K562 (cell line): ENCODE measurements around the gene SLC35G6. TPM values are rescaled to one million over a fixed set of nuclear protein-coding genes. Genes with fewer than 3 reads are reported as not detected.

Experiments used
- L3MBTL2 ChIP-seq: fragments of 450-650 bp; IDR thresholded peaks from 2 replicates; pipeline ENCODE4 v1.6.1; 2016; ENCODE audit warnings: mild to moderate bottlenecking, moderate library complexity
- MCM3 ChIP-seq: fragments of 450-650 bp; IDR thresholded peaks from 2 replicates; pipeline ENCODE4 v1.6.1; 2016
- MTF1 ChIP-seq: fragments of 250-450 bp; sonication (Bioruptor Pico); IDR thresholded peaks from 2 replicates; pipeline ENCODE4 v1.9.0; 2021; ENCODE audit warnings: moderate library complexity, mild to moderate bottlenecking, inconsistent platforms, borderline replicate concordance
- NFIC ChIP-seq: fragments of 450-650 bp; IDR thresholded peaks from 2 replicates; pipeline ENCODE4 v1.6.1; 2017; ENCODE audit warnings: mild to moderate bottlenecking, inconsistent platforms
- RBM15 ChIP-seq: fragments of 200-400 bp; formaldehyde crosslinking; IDR thresholded peaks from 2 replicates; pipeline ENCODE4 v1.6.1; 2018; ENCODE audit warnings: mild to moderate bottlenecking, low read length, moderate library complexity; ENCODE audit not compliant: insufficient read depth
- RBM17 ChIP-seq: fragments of 200-400 bp; formaldehyde crosslinking; IDR thresholded peaks from 2 replicates; pipeline ENCODE4 v1.6.1; 2017; ENCODE audit warnings: low read depth, mild to moderate bottlenecking, low read length, borderline replicate concordance
- YY1 ChIP-seq, 3 experiments: IDR thresholded peaks; 2 replicates each; pipeline ENCODE4 v1.6.1; 2011; ENCODE audit warnings: low read length in 2 of 3, mild to moderate bottlenecking in 2 of 3, moderate library complexity in 2 of 3, borderline replicate concordance in 1 of 3, control low read depth in 1 of 3, low read depth in 1 of 3; ENCODE audit not compliant: insufficient read depth in 3 of 3, insufficient replicate concordance in 2 of 3, control insufficient read depth in 1 of 3, insufficient read length in 1 of 3; ENCODE audit errors: extremely low read depth in 1 of 3
- ZNF347 ChIP-seq: fragments of 450-650 bp; formaldehyde crosslinking; IDR thresholded peaks from 2 replicates; pipeline ENCODE4 v1.4.0; 2020; ENCODE audit warnings: low read depth, mild to moderate bottlenecking, moderate library complexity
- polyA plus RNA-seq, 8 experiments: library from polyadenylated mRNA; depleted of rRNA in 4 of 8; stranded (reverse) in 5 of 8; unstranded in 3 of 8; fragments of >200 nt; fragmentation: Nextera tagmentation in 2 of 8; fragmentation: Illumina TruSeq in 1 of 8; extraction: Ambion mirVana in 2 of 8; extraction: Trizol in 1 of 8; gene quantifications; 2 replicates each; pipeline versions ENCODE4 v1.2.1 to v1.2.3, GENCODE V29; 2011 to 2014; ENCODE audit warnings: inconsistent platforms in 1 of 8, missing spikeins in 1 of 8
- total RNA-seq, 7 experiments: library from RNA; depleted of rRNA in 6 of 7; stranded (reverse); fragments of >200 nt in 6 of 7; fragmentation: Illumina TruSeq in 2 of 7; extraction: Trizol in 2 of 7; gene quantifications; 2 replicates each; pipeline versions ENCODE4 v1.2.1 to v1.2.3, GENCODE V29; 2011 to 2021; ENCODE audit warnings: low replicate concordance in 1 of 7
- TF ChIP-seq, protein P1 (sequence below): fragments of 450-650 bp; IDR thresholded peaks from 2 replicates; pipeline ENCODE4 v1.6.1; 2018; ENCODE audit warnings: mild to moderate bottlenecking, low read depth; ENCODE audit not compliant: partially characterized antibody
- TF ChIP-seq, protein P2 (sequence below): sonication (generic); formaldehyde crosslinking; IDR thresholded peaks from 2 replicates; pipeline ENCODE4 v1.8.0; 2022; ENCODE audit warnings: mild to moderate bottlenecking, missing genetic modification reagents, borderline replicate concordance
- TF ChIP-seq, protein P3 (sequence below): fragments of 450-650 bp; IDR thresholded peaks from 2 replicates; pipeline ENCODE4 v1.6.1; 2016; ENCODE audit warnings: low read depth, mild to moderate bottlenecking, moderate library complexity

Gene SLC35G6
- total and polyA plus RNA-seq, 9 of the 15 experiments (the other 6 are each of a cell fraction or from before 2014, with no cell fraction given), result not detected

DNA sequence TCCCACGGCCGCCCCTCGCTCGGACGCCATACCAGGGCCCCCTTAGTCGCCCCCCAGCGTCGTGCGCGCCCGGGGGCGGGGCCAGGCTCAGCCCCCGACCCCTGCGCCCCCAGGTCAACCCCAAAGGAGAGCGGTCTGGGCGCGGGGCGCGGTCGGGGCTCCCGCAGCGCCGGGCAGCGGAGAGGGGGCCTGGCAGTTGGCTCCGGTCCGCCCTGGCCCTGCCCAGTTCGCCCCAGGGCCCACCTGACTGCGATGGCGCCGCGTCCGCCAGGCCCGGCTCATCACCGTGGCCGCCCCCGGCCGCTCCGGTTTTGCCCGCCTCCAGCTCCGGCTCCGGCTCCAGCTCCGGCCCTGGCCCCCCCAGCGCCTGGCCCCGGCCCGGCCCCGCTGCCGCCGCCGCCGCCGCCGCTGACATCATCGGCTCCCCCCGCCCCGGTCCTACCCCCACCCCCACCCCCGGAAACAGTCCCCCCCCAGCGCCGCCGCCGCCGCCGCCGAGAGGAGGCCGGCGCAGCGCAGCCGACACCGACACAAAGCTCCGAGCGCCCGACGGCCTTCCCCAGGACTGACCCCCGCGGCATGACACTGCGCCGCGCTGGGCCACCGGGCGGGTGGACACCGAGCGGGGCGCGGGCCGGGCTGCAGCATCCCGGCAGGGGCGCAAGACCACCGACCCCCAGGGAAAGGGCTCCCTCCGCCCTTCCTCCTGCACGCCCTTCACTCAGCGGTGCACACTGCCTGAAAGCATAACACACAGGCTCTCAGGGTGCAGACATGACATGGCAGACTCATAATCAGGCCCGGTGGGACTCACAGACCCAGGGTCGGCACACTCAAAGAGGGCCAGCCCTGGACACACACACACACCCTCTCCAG, 1.8 kb upstream of the SLC35G6 start, which contains the start of gene ZBTB4 (continued):
- TF ChIP-seq, protein P1, sequence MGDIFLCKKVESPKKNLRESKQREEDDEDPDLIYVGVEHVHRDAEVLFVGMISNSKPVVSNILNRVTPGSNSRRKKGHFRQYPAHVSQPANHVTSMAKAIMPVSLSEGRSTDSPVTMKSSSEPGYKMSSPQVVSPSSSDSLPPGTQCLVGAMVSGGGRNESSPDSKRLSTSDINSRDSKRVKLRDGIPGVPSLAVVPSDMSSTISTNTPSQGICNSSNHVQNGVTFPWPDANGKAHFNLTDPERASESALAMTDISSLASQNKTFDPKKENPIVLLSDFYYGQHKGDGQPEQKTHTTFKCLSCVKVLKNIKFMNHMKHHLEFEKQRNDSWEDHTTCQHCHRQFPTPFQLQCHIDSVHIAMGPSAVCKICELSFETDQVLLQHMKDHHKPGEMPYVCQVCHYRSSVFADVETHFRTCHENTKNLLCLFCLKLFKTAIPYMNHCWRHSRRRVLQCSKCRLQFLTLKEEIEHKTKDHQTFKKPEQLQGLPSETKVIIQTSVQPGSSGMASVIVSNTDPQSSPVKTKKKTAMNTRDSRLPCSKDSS, result no peak
- TF ChIP-seq, protein P2, sequence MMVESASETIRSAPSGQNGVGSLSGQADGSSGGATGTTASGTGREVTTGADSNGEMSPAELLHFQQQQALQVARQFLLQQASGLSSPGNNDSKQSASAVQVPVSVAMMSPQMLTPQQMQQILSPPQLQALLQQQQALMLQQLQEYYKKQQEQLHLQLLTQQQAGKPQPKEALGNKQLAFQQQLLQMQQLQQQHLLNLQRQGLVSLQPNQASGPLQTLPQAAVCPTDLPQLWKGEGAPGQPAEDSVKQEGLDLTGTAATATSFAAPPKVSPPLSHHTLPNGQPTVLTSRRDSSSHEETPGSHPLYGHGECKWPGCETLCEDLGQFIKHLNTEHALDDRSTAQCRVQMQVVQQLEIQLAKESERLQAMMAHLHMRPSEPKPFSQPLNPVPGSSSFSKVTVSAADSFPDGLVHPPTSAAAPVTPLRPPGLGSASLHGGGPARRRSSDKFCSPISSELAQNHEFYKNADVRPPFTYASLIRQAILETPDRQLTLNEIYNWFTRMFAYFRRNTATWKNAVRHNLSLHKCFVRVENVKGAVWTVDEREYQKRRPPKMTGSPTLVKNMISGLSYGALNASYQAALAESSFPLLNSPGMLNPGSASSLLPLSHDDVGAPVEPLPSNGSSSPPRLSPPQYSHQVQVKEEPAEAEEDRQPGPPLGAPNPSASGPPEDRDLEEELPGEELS, result peak; percentile 65; the same call in 1 of the 2 replicates
- TF ChIP-seq YY1 (IDR thresholded peaks at IDR 0.05; ENCODE audit: borderline replicate concordance in 1 of 3, control insufficient read depth in 1 of 3, extremely low read depth in 1 of 3, insufficient read depth in 3 of 3, insufficient read length in 1 of 3, insufficient replicate concordance in 2 of 3, low read depth in 1 of 3, low read length in 2 of 3), result peak in 2 of 3 experiments; percentile 6 to 10
- TF ChIP-seq, protein P3, sequence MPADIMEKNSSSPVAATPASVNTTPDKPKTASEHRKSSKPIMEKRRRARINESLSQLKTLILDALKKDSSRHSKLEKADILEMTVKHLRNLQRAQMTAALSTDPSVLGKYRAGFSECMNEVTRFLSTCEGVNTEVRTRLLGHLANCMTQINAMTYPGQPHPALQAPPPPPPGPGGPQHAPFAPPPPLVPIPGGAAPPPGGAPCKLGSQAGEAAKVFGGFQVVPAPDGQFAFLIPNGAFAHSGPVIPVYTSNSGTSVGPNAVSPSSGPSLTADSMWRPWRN, result no peak
- TF ChIP-seq ZNF347 (CRISPR knock-in tag), result no peak
- no peak for TF ChIP-seq NFIC
- no peak for TF ChIP-seq RBM17
- TF ChIP-seq MCM3, result no peak
- 0 out of 2 replicates have a peak, but pooled peaks have one; percentile 40 for TF ChIP-seq L3MBTL2
- TF ChIP-seq RBM15, result no peak
- TF ChIP-seq MTF1, result no peak
